Astrocyte (in vitro differentiated cells and primary cell): ENCODE data around the gene DTWD2.

Source experiments
- CTCF ChIP-seq: IDR thresholded peaks from 2 replicates; pipeline ENCODE4 v1.5.1; 2011; ENCODE audit warnings: low read depth, mild to moderate bottlenecking, inconsistent platforms, low read length, moderate library complexity; ENCODE audit not compliant: insufficient read depth
- EZH2 ChIP-seq: IDR thresholded peaks from 2 replicates; pipeline ENCODE4 v1.6.1; 2012; ENCODE audit warnings: mild to moderate bottlenecking, low read length, inconsistent platforms; ENCODE audit not compliant: insufficient read depth

DNA sequence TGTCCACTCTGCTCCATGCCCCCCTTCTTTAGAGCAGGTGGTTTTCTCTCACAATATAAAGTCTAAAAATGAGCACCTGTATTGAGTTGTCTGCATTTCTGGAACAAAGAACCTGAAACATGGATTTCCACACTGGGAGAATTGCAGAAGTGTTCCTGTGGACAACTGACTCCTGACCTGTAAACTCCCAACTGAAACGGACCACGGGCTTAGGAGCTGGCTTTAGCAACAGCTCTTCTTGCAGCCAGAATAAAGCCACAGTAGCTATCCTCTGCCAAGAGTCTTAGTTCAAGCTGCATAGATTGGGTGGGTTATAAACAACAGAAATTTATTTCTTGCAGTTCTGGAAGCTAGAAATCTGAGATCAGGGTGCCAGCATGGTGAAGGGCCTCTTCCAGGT, 194.7 kb downstream of the DTWD2 start:
- TF ChIP-seq CTCF, result no peak
- TF ChIP-seq EZH2, result no peak
